Adrenal gland (tissue), 5 donors: ENCODE measurements around the gene RNF138.

Source experiments
- POLR2A ChIP-seq, 2 donors: fragments of 450-650 bp; IDR thresholded peaks; one replicate each; pipeline ENCODE4 v1.6.1; 2017; ENCODE audit warnings: antibody characterized with exemption in 2 of 2, mild to moderate bottlenecking in 2 of 2, moderate library complexity in 1 of 2
- TF ChIP-seq, protein P1 (sequence below), 6 experiments: fragments of 450-650 bp in 4 of 6; fragments of 200-600 bp in 2 of 6; sonication (generic) in 1 of 6; IDR thresholded peaks; 1 replicate in 5 of 6; 2 replicates in 1 of 6; pipeline versions ENCODE4 v1.5.1 to v1.8.0; 2016 to 2021; ENCODE audit warnings: antibody characterized with exemption in 6 of 6, mild to moderate bottlenecking in 2 of 6, moderate library complexity in 1 of 6
- donor health status: DM: no; HTN: no; CAD: no.

- TF ChIP-seq, protein P1, sequence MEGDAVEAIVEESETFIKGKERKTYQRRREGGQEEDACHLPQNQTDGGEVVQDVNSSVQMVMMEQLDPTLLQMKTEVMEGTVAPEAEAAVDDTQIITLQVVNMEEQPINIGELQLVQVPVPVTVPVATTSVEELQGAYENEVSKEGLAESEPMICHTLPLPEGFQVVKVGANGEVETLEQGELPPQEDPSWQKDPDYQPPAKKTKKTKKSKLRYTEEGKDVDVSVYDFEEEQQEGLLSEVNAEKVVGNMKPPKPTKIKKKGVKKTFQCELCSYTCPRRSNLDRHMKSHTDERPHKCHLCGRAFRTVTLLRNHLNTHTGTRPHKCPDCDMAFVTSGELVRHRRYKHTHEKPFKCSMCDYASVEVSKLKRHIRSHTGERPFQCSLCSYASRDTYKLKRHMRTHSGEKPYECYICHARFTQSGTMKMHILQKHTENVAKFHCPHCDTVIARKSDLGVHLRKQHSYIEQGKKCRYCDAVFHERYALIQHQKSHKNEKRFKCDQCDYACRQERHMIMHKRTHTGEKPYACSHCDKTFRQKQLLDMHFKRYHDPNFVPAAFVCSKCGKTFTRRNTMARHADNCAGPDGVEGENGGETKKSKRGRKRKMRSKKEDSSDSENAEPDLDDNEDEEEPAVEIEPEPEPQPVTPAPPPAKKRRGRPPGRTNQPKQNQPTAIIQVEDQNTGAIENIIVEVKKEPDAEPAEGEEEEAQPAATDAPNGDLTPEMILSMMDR (IDR thresholded peaks at IDR 0.05), result no peak
- TF ChIP-seq POLR2A (IDR thresholded peaks at IDR 0.05), result peak; percentile 58 to 78
These were observed at the start of gene RNF138 for GRCh38 chr18:32091724-32092421.
